Measurements from ENCODE around the gene PPP3CA.

Gene PPP3CA

DNA sequence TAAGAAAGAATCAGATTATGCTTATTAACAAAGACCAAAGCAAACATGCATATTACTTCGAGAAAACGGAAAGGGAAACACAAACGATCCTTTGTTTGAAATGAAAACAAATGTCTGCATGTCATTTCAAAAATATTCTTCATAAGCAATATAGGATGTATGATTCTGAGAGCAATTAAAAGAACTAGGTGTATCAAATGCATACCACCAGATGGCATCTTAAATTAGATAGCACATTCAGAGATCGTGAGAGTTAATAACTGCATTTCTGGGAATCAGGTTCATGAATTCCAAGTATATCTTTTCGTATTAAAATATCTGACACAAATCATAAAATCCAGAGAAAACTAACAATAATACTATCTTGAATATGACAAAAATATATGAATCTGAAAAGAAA lies 159.5 kb downstream of the PPP3CA start:
- no peak for TF ChIP-seq TEAD4 (IDR thresholded peaks at IDR 0.05)
- TF ChIP-seq FOXM1 (IDR thresholded peaks at IDR 0.05; ENCODE audit: borderline replicate concordance, low read depth) = no peak
- no peak for TF ChIP-seq EP300 (IDR thresholded peaks at IDR 0.05; ENCODE audit: borderline replicate concordance)
- TF ChIP-seq, protein P1, sequence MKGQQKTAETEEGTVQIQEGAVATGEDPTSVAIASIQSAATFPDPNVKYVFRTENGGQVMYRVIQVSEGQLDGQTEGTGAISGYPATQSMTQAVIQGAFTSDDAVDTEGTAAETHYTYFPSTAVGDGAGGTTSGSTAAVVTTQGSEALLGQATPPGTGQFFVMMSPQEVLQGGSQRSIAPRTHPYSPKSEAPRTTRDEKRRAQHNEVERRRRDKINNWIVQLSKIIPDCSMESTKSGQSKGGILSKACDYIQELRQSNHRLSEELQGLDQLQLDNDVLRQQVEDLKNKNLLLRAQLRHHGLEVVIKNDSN (IDR thresholded peaks at IDR 0.05) = no peak
- TF ChIP-seq NFIC (IDR thresholded peaks at IDR 0.05) = no peak
- no peak for TF ChIP-seq CREB1 (IDR thresholded peaks at IDR 0.05; ENCODE audit: low read depth)
- TF ChIP-seq, protein P2, sequence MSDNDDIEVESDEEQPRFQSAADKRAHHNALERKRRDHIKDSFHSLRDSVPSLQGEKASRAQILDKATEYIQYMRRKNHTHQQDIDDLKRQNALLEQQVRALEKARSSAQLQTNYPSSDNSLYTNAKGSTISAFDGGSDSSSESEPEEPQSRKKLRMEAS (IDR thresholded peaks at IDR 0.05) = no peak
- no peak for TF ChIP-seq CEBPB (IDR thresholded peaks at IDR 0.05)
- TF ChIP-seq TAF1 (IDR thresholded peaks at IDR 0.05; ENCODE audit: low read depth) = no peak
- no peak for TF ChIP-seq ZBTB7A (IDR thresholded peaks at IDR 0.05; ENCODE audit: low read depth)
- TF ChIP-seq EGR1 (IDR thresholded peaks at IDR 0.05) = no peak
- TF ChIP-seq, protein P3, sequence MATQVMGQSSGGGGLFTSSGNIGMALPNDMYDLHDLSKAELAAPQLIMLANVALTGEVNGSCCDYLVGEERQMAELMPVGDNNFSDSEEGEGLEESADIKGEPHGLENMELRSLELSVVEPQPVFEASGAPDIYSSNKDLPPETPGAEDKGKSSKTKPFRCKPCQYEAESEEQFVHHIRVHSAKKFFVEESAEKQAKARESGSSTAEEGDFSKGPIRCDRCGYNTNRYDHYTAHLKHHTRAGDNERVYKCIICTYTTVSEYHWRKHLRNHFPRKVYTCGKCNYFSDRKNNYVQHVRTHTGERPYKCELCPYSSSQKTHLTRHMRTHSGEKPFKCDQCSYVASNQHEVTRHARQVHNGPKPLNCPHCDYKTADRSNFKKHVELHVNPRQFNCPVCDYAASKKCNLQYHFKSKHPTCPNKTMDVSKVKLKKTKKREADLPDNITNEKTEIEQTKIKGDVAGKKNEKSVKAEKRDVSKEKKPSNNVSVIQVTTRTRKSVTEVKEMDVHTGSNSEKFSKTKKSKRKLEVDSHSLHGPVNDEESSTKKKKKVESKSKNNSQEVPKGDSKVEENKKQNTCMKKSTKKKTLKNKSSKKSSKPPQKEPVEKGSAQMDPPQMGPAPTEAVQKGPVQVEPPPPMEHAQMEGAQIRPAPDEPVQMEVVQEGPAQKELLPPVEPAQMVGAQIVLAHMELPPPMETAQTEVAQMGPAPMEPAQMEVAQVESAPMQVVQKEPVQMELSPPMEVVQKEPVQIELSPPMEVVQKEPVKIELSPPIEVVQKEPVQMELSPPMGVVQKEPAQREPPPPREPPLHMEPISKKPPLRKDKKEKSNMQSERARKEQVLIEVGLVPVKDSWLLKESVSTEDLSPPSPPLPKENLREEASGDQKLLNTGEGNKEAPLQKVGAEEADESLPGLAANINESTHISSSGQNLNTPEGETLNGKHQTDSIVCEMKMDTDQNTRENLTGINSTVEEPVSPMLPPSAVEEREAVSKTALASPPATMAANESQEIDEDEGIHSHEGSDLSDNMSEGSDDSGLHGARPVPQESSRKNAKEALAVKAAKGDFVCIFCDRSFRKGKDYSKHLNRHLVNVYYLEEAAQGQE (IDR thresholded peaks at IDR 0.05; ENCODE audit: low read depth) = no peak
- no peak for TF ChIP-seq YY1 (IDR thresholded peaks at IDR 0.05; ENCODE audit: low read depth)
- no peak for TF ChIP-seq RAD21 (IDR thresholded peaks at IDR 0.05; ENCODE audit: low read depth)
- no peak for TF ChIP-seq TCF12 (IDR thresholded peaks at IDR 0.05; ENCODE audit: low read depth)

DNA sequence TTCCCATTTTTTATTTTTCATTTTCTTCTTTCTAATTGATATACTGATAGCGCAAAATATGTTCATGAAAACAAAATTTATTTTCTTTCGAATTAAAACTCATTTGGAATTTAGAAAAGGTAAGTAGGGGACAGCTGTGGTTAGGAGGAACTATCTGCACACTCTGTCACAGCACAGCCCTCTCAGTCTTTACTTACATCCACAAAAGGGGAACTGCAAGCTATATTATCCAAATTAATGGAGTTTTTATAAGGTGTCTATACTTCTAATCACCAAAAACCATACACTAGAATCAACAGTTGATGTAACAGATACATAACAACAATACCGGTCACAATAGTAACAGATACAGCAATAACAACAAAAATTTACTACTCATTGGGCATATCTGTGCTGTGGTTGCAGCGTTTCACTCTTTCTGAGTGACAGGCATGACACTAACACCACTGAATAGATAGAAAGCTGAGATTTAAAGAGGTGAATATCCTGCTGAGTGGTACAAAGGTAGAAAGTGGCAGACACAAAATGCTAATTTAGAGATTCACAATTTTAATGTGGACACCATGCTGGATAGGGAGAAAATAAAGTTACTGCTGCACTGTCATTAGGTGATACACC lies 160.7 kb downstream of the PPP3CA start:
- TF ChIP-seq YY1 (IDR thresholded peaks at IDR 0.05; ENCODE audit: low read depth) (no peak), TEAD4 (IDR thresholded peaks at IDR 0.05) (no peak), TCF12 (IDR thresholded peaks at IDR 0.05; ENCODE audit: low read depth) (no peak), EGR1 (IDR thresholded peaks at IDR 0.05) (no peak), CEBPB (IDR thresholded peaks at IDR 0.05) (no peak), NFIC (IDR thresholded peaks at IDR 0.05) (no peak), RAD21 (IDR thresholded peaks at IDR 0.05; ENCODE audit: low read depth) (no peak), EP300 (IDR thresholded peaks at IDR 0.05; ENCODE audit: borderline replicate concordance) (no peak), TAF1 (IDR thresholded peaks at IDR 0.05; ENCODE audit: low read depth) (no peak), CREB1 (IDR thresholded peaks at IDR 0.05; ENCODE audit: low read depth) (no peak), ZBTB7A (IDR thresholded peaks at IDR 0.05; ENCODE audit: low read depth) (no peak)
- TF ChIP-seq, protein P3 (IDR thresholded peaks at IDR 0.05; ENCODE audit: low read depth) = no peak
- TF ChIP-seq, protein P1 (IDR thresholded peaks at IDR 0.05) = no peak
- TF ChIP-seq, protein P2 (IDR thresholded peaks at IDR 0.05) = no peak

DNA sequence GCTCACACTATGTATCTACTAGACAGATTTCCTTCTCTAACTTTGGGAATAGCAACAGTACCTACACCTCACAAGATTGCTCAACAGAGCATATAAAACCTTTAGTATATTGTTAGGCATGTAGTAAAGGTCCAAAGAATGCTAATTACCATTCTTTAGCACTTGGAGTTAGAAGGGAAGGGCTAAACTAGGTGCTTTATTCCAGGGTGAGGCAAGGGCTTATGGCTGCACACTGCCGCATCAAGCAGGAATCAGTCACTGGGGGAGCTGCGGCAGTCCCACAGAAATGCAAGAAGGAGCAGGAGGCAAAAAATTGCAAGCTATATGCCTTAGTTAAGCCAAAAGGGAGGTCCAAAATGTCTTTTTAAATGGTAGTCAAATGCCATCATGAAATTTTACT lies 162.7 kb downstream of the PPP3CA start:
- TF ChIP-seq CEBPB (IDR thresholded peaks at IDR 0.05) = peak; percentile 9; the same call in 1 of the 2 replicates
- TF ChIP-seq TCF12 (IDR thresholded peaks at IDR 0.05; ENCODE audit: low read depth) = no peak

DNA sequence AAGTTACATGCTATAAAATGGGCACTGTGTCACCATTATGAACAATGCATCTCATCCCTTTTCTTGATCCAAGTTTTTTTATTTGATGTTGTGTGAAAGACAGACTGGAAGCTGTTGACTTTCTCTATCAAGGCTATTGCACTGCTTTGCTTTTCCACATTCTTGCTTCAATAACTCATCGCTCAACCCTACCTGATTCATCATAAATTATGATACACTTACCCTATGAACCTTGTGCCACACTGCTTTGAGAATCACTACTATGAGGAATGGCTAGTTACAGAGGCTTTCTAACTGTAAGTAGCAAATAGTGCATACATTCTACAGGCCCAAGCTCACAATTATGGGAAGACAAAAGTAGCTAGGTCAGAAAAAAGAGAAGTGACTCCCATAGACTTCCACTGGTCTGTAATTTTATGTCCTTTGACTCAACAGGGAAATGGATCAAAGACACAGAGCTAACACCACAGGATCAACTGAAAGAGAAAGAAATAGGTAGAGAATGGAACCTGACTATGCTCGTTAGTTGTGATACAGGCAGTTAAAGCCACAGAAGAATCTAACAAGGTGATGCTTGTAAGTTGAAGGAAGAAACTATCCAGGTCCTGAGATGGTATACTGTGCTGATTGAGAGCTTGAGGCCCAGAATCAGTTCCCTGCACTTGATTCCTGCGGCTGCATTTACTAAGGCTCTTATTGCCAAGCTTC lies 163.5 kb downstream of the PPP3CA start:
- TF ChIP-seq, protein P3 (IDR thresholded peaks at IDR 0.05; ENCODE audit: low read depth) = no peak
- TF ChIP-seq TAF1 (IDR thresholded peaks at IDR 0.05; ENCODE audit: low read depth) (no peak), ZBTB7A (IDR thresholded peaks at IDR 0.05; ENCODE audit: low read depth) (no peak), EP300 (IDR thresholded peaks at IDR 0.05; ENCODE audit: borderline replicate concordance) (no peak), TEAD4 (IDR thresholded peaks at IDR 0.05) (no peak)
